HEK293T (cell line): Measurements from ENCODE around the gene SCNN1G.

Experiments used
- CTCF ChIA-PET: fragments of 350-600 bp; formaldehyde crosslinking; extraction: SDS; loops from one replicate; lab custom pipeline; 2021; ENCODE audit warnings: antibody characterized with exemption, inconsistent platforms; lab: Yijun Ruan, JAX
- POLR2A ChIA-PET: fragments of 350-600 bp; formaldehyde crosslinking; extraction: SDS; loops from one replicate; lab custom pipeline; 2020; ENCODE audit warnings: antibody characterized with exemption, inconsistent platforms; lab: Yijun Ruan, JAX
- DNase-seq: peaks from one replicate; pipeline ENCODE4 v3.0.0; 2012; ENCODE audit warnings: mixed read lengths; ENCODE audit errors: extremely low spot score
- ARNT ChIP-seq: fragments of 450-650 bp; IDR thresholded peaks from 2 replicates; pipeline ENCODE4 v1.6.1; 2017; ENCODE audit warnings: mild to moderate bottlenecking
- BHLHE40 ChIP-seq: fragments of 450-650 bp; IDR thresholded peaks from 2 replicates; pipeline ENCODE4 v1.6.1; 2016; ENCODE audit warnings: mild to moderate bottlenecking, moderate library complexity, borderline replicate concordance
- CTBP1 ChIP-seq: fragments of 450-650 bp; IDR thresholded peaks from 2 replicates; pipeline ENCODE4 v1.6.1; 2016; ENCODE audit warnings: borderline replicate concordance
- ELF4 ChIP-seq: fragments of 450-650 bp; IDR thresholded peaks from 2 replicates; pipeline ENCODE4 v1.6.1; 2017; ENCODE audit warnings: antibody characterized with exemption
- FOXA1 ChIP-seq: fragments of 450-650 bp; IDR thresholded peaks from 2 replicates; pipeline ENCODE4 v1.6.1; 2016; ENCODE audit warnings: mild to moderate bottlenecking
- FOXK2 ChIP-seq: fragments of 450-650 bp; IDR thresholded peaks from 2 replicates; pipeline ENCODE4 v1.6.1; 2016; ENCODE audit warnings: mild to moderate bottlenecking
- FOXM1 ChIP-seq: fragments of 450-650 bp; IDR thresholded peaks from 2 replicates; pipeline ENCODE4 v1.6.1; 2017; ENCODE audit warnings: mild to moderate bottlenecking, borderline replicate concordance
- HDGF ChIP-seq: fragments of 450-650 bp; IDR thresholded peaks from 2 replicates; pipeline ENCODE4 v1.6.1; 2017; ENCODE audit warnings: antibody characterized with exemption, borderline replicate concordance
- L3MBTL2 ChIP-seq: fragments of 450-650 bp; conservative IDR thresholded peaks from 2 replicates; pipeline ENCODE4 v1.6.1; 2016; ENCODE audit warnings: mild to moderate bottlenecking
- LEF1 ChIP-seq: fragments of 450-650 bp; IDR thresholded peaks from 2 replicates; pipeline ENCODE4 v1.6.1; 2017; ENCODE audit warnings: mild to moderate bottlenecking, borderline replicate concordance
- NFRKB ChIP-seq: fragments of 450-650 bp; IDR thresholded peaks from 2 replicates; pipeline ENCODE4 v1.6.1; 2016; ENCODE audit warnings: mild to moderate bottlenecking, moderate library complexity
- PKNOX1 ChIP-seq: fragments of 450-650 bp; IDR thresholded peaks from 2 replicates; pipeline ENCODE4 v1.6.1; 2016
- SP1 ChIP-seq: fragments of 450-650 bp; IDR thresholded peaks from 2 replicates; pipeline ENCODE4 v1.6.1; 2017
- SUZ12 ChIP-seq: fragments of 450-650 bp; IDR thresholded peaks from 2 replicates; pipeline ENCODE4 v1.6.1; 2016; ENCODE audit warnings: mild to moderate bottlenecking
- TARDBP ChIP-seq: fragments of 450-650 bp; IDR thresholded peaks from 2 replicates; pipeline ENCODE4 v1.6.1; 2016
- ZNF384 ChIP-seq: fragments of 450-650 bp; IDR thresholded peaks from 2 replicates; pipeline ENCODE4 v1.6.1; 2016

Gene SCNN1G

DNA sequence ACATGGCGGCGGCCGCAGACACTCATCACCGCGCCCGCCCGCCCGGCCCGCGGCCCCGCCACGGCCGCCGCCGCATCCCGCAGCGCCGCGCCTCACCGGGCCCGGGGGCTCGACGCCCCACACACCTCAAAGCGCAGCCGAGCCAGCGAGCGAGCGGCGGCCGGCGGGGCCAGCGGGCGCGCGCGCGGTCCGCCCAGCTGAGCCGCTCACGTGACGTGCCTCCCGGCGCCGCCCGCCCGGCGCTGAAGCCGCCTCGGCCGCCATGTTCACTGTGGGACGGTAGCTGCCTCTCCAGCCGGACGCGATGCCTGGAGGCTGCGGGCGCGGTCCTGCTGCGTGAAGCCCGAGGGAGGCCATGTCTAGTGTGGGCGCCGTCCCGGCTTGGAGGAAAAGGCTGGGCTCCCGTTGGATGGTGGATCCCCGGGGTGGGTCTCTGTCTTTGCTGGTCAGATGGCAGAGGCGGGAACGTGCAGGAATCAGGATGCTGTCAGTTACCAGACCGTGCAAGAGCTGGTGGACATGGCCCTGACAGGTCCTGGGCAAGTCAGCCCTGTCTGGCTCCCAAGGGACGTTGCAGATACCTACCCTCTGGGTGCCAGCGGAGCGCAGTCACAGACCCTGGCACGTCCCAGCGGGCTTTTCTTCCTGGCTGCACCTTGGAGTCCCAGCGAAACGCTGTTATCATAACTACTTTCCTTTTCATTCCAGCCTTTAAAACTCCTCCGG lies 33.1 kb upstream of the SCNN1G start, which contains the start of gene USP31:
TSS of gene USP31 (minus strand) at position 186 of the 726 bp plus-strand sequence. CDS start at position 4, 182 bp downstream.
- CTCF ChIA-PET = interaction anchor here (0.5 kb wide), 1 partner anchor 48 kb away, joined by 6 read pairs; no protein-coding TSS in a partner anchor
- TF ChIP-seq PKNOX1 (no peak; the same call in 1 of the 2 replicates), ARNT (no peak), L3MBTL2 (peak; percentile 35; the same call in 1 of the 2 replicates)

GRCh38 chr16:23149993-23150364 lies 32.6 kb upstream of the SCNN1G start:
- TF ChIP-seq SUZ12 = no peak
- no peak for TF ChIP-seq FOXK2
- no peak for TF ChIP-seq ARNT
- TF ChIP-seq FOXM1 = no peak
- no peak for TF ChIP-seq ELF4
- TF ChIP-seq BHLHE40 = no peak
- no peak for TF ChIP-seq LEF1
- no peak for TF ChIP-seq SP1
- no peak for TF ChIP-seq HDGF
- no peak for TF ChIP-seq L3MBTL2
- TF ChIP-seq TARDBP = no peak
- no peak for TF ChIP-seq PKNOX1
- TF ChIP-seq CTBP1 = no peak
- no peak for TF ChIP-seq FOXA1
- no peak for TF ChIP-seq NFRKB
- ChIA-PET POLR2A (interaction anchor here (1.3 kb wide), 1 partner anchor 17 kb away, joined by 3 read pairs; no protein-coding TSS in a partner anchor), CTCF (no interaction called here)
- no peak for DNase-seq

More for the DNA sequence above, 33.1 kb upstream of the SCNN1G start, which contains the start of gene USP31:
- DNase-seq = peak; percentile 89
- POLR2A ChIA-PET = interaction anchor here (1.2 to 1.6 kb wide), 4 partner anchors 15 to 254 kb away, joined by 3 to 4 read pairs (median 4); no protein-coding TSS in a partner anchor

DNA sequence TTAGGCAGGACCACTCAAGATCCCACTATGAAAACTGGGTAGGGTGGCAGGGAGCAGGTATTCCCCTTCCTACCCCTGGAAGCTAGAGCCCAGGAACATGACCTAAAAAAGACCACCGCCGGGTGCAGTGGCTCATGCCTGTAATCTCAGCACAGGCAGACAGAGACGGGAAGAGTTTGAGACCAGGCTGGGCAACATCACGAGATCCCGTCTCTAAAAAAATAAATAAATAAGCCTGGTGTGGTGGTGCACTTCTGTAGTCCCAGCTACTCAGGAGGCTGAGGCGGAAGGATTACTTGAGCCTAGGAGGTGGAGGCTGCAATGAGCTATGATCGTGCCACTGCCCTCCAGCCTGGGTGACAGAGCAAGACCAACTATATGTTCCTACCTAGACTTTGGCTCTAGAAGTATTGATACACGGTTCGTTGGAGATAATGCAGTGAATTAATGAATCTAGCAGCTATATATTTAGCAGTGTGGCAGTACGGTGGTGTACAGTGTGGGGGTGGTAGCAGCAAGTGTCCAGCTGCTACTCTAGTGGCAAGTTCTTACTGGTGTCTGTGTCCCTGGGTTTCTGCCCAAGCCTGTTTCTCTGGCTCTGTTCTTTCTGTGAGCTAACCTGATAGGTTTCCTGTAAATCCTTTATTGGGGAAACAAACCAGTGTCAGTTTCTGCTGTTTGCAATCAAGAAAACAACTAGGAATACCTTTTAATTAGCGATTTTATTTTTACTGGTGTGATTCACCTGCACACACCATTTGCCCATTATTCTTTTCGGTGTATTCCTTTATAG lies 30.0 kb upstream of the SCNN1G start:
- ChIA-PET POLR2A (no interaction called here), CTCF (interaction anchor here (1.4 kb wide), 1 partner anchor 283 kb away, joined by 4 read pairs; no protein-coding TSS in a partner anchor)
- no peak for DNase-seq
- TF ChIP-seq SUZ12 (no peak), FOXA1 (no peak), NFRKB (no peak), TARDBP (no peak), HDGF (no peak), ARNT (no peak), PKNOX1 (no peak), CTBP1 (no peak), SP1 (no peak), LEF1 (no peak), FOXK2 (no peak), FOXM1 (no peak), BHLHE40 (no peak), ZNF384 (no peak), ELF4 (no peak), L3MBTL2 (no peak)

DNA sequence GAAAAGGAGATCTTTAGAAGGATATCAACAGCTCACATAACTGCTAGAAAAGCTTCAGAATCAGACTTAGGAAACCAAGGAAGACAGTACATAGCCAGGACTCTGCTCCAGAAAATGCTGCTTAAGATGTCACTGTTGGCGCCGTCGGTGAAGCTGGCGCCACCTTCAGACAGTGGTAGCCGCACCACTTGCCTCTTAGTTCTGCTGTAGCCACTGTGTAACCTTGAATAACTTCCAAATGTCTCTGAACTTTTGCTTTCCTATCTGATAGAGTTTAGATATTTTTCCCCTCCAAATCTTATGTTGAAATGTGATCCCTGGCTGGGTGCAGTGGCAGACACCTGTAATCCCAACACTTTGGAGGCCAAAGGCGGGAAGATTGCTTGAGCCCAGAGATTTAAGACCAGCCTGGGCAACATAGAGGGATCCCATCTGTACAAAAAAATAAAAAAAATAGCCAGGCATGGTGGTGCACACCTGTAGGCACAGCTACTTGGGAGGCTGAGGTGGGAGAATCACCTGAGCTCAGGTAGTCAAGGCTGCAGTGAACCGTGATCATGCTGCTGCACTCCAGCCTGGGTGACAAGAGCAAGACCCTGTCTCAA lies 27.0 kb upstream of the SCNN1G start:
- ChIA-PET POLR2A (no interaction called here), CTCF (no interaction called here)
- DNase-seq = peak; percentile 36
- TF ChIP-seq ELF4 (no peak), TARDBP (no peak), CTBP1 (no peak), L3MBTL2 (no peak), LEF1 (no peak), SP1 (no peak), PKNOX1 (no peak), ARNT (no peak), BHLHE40 (no peak), FOXK2 (no peak), FOXM1 (no peak), NFRKB (no peak), ZNF384 (no peak), SUZ12 (no peak), HDGF (no peak), FOXA1 (no peak)
